Erythroblast (primary cell): Measurements from ENCODE around the gene IQCH.

Experiments
- GATA1 ChIP-seq: IDR thresholded peaks from 2 replicates; pipeline ENCODE4 v1.6.1; 2011; ENCODE audit warnings: low read depth, mild to moderate bottlenecking, control low read depth, low read length, moderate library complexity
- POLR2A ChIP-seq: IDR thresholded peaks from 2 replicates; pipeline ENCODE4 v1.6.1; 2011; ENCODE audit warnings: mild to moderate bottlenecking, low read length

- no peak for TF ChIP-seq POLR2A
- no peak for TF ChIP-seq GATA1
Measured at GRCh38 chr15:67227431-67227830, 27.2 kb upstream of the IQCH start.
